A673 (cell line): Measurements from ENCODE around the gene SLF2. TPM values are rescaled to one million over a fixed set of nuclear protein-coding genes. Genes with fewer than 3 reads are reported as not detected.

Experiments
- microRNA-seq: library from miRNA; unstranded; fragments of <30 nt; microRNA quantifications from one replicate; pipeline ENCODE4 v1.2.0, GENCODE V29; 2021
- total RNA-seq: library from RNA; stranded (reverse); gene quantifications from 2 replicates; pipeline ENCODE4 v1.2.3, GENCODE V29; 2021

Gene SLF2
- total RNA-seq, 1 experiment from 2014 or later, result 39.4 TPM

Small RNA genes lying within 50 kb of the gene (microRNA-seq; reads per million reads assigned to microRNA genes)
- not detected for gene MIR608

Other genes with a start within 250 kb of the SLF2 start
- not detected in 2 replicates for gene PAX2, start 167.4 kb upstream of the SLF2 start, total RNA-seq
- 6.1 and 9.2 TPM in 2 replicates for gene SEMA4G, start 56.5 kb downstream of the SLF2 start, total RNA-seq
- gene MRPL43, start 74.5 kb downstream of the SLF2 start, total RNA-seq, result 80.4 and 88.8 TPM in 2 replicates
- gene TWNK, start 74.6 kb downstream of the SLF2 start, total RNA-seq, result 29.5 and 30.8 TPM in 2 replicates
- 49.1 and 59.9 TPM in 2 replicates for gene LZTS2, start 86.8 kb downstream of the SLF2 start, total RNA-seq
- gene PDZD7, start 118.2 kb downstream of the SLF2 start, total RNA-seq, result 0.26 and 0.30 TPM in 2 replicates
- 15.5 and 16.9 TPM in 2 replicates for gene SFXN3, start 118.3 kb downstream of the SLF2 start, total RNA-seq
- gene KAZALD1, start 149.0 kb downstream of the SLF2 start, total RNA-seq, result 12.5 and 19.2 TPM in 2 replicates
- gene TLX1, start 218.3 kb downstream of the SLF2 start, total RNA-seq, result 0.17 TPM in 1 of 2 replicates, not detected in the other